ENCODE data around the gene COL5A3.

Gene COL5A3

DNA sequence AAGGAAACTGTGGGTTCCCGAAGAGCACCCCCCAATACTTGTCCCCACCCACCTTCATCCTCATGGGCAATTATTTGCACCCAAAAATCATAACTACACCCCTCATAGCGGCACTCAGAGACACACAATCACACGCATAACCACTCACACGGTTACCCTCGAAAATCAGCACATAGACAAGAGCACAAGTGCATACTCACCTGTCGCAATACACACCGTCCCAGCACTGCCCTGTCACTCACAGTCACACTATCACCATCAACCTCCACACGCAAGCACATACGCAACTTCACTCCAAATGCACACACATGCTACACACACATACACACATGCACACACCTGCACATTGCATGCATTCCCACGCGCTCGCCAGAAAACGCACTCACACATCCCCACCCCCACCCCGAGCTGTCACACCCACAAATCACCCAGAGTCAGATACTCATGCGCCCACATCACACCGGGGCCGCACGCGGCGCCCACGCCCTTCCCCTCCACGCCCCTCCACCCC is 535 bp downstream of the COL5A3 start:
- no peak for DNase-seq

DNA sequence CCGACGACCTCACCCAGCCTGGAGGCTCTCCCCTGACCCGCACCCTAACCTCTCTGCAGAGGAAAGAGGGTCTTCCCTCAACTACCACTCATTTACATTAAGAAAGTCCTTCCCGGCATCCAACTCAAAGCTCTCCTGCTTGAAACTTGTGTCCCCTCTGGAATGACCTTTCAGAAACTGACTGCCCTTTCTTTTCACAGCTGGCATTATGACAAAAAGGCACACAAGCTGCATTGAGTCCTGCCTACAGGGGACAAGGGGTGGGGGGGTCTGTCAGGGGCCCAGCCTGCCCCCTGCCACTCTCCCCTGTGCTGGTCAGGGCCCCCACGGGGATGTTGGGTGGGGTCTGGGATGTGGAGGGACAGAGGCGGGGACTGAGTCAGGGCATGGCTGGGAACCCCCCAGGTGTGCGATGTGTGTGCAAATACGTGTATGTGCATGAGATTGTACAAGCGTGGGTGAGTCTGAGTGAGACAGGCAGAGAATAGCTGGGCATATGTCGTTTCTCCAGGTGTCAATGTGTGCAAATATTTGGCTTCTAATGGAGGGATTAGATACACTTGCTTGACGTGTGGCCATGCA is 2.0 kb downstream of the COL5A3 start:
- DNase-seq: no peak

- DNase-seq: peak in 1 of 2 donors; percentile 13
Observed at GRCh38 chr19:10007371-10008183, 2.7 kb downstream of the COL5A3 start.

GRCh38 chr19:10006752-10007323 is 3.5 kb downstream of the COL5A3 start:
- DNase-seq: no peak

DNA sequence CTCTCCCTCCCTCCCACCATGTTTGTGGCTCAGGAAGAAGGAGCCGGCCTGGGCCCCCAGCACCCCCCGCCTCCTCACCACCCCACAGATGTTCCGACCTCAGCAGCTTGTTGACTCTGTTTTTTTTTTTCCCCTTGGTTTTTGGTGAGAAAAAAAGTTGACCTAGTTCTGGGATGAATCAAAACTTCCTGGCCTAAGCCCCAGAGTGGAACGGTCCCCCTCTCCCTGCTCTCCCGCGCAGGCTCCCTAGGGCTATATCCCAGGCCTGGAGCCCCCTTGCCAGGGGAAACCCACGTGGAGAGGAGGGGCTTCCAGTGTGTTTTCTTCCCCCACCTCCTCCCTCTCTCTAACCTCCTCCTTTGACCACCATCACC is 4.0 kb downstream of the COL5A3 start:
- no peak for DNase-seq

DNA sequence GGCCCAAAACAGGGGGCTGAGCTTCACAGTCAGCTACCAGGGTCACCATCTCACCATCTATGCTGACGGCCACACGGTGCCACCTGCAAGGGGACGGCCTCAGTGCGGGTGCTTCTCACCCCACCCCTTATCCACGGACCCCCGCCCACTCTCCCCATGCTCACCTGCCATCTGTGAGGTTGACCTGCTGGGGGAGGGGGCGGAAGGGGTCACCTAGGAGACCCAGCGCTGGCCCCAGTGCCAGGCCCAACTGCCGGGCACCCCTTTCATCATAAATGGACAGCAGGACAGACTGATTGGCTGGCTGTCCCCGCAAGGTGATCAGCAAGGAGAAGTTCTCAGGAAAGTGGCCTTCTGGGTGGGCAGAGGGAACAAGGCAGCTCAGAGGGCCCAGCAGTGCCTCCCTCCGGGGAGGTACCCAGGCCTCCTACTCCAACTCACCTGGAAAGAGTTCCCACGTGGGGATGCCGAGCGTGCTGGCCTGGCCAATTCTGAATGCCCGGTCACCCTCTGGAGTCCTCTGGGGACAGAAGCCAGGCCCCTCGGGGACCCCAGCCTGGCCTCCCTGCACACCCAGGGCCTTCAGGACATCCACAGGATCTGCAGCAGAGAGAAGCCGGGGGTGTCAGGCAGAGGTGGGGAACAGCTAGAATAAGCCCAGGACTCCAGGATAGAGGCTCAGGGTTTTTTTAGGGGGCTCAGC is 4.5 kb downstream of the COL5A3 start:
- no peak for DNase-seq

DNA sequence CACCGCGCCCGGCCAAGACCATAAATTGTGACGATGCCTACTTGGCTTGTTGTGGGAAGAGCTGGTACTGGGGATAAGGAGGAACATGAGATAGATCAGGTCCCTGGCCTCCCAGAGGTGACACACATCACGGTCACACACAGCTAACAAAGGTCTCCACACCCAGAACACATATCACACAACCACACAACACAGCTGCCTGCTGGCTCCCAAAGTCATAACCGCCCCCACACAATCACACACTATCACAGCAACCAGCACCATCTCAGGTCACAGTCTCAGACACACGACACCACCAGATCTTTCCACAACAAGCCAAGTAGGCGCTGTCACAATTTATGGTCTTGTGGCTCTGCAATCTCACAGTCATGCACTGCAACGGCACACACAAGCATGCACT is 5.7 kb downstream of the COL5A3 start:
- DNase-seq: no peak

DNA sequence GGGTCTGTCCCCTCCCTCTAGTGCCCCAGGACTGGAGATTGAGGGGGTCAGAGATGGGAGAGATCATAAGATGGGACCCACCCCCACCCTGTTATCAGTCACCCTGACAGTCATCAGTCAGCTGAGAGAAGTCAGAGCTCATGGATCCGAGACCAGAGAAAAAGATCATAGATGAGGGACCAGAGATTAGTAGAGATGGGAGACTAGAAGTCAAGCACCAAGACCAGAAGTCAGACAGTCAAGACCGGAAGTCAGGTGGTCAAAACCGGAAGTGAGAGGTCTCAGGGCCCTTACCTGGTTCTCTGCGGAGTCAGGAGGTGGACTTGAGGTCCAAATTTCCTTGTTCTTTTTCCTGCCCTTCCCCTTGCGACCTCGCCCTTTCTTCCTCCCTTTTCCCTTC is 7.0 kb downstream of the COL5A3 start:
- no peak for DNase-seq

GRCh38 chr19:10001899-10002298 is 8.4 kb downstream of the COL5A3 start:
- DNase-seq: peak in 1 of 2 donors; percentile 38

GRCh38 chr19:10000171-10000826 is 10.0 kb downstream of the COL5A3 start:
- peak; percentile 28 to 77 for DNase-seq

- DNase-seq: no peak
Observed at GRCh38 chr19:9996541-9996940, 13.8 kb downstream of the COL5A3 start.

DNA sequence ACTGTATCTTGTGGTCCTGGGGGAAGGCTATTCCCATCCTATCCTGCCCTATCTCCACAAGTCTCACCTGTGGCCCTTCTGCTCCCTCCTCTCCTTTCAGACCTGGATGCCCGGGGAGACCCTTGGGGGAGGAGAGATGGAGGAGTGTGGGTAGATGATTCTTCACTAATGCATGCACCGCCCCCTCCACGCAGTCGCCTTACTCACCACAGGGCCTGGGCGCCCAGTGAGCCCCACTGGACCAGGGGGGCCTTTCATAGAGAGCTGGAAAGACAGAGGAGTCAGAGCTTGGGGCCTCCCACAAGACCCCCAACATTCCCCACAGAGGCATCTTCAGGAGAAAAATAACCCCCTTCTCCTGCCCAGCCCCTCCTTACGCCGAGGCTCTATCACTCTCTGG is 14.3 kb downstream of the COL5A3 start:
- DNase-seq: no peak

DNA sequence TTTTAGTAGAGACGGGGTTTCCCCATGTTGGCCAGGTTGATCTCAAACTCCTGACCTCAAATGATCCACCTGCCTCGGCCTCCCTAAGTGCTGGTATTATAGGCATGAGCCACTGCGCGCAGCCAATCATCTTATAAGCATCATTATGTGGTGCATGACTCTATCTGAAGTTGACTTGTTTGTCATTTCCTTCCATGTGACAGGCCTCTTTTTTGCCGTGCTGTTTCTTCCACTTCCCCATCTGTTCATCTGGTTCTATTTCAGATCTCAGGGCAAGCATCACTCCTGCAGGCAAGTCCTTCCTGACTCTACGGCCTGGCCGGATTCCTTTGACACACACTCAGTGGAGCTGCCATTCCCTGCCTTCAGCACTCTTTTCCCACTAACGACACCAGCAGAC is 15.2 kb downstream of the COL5A3 start:
- DNase-seq: no peak

DNA sequence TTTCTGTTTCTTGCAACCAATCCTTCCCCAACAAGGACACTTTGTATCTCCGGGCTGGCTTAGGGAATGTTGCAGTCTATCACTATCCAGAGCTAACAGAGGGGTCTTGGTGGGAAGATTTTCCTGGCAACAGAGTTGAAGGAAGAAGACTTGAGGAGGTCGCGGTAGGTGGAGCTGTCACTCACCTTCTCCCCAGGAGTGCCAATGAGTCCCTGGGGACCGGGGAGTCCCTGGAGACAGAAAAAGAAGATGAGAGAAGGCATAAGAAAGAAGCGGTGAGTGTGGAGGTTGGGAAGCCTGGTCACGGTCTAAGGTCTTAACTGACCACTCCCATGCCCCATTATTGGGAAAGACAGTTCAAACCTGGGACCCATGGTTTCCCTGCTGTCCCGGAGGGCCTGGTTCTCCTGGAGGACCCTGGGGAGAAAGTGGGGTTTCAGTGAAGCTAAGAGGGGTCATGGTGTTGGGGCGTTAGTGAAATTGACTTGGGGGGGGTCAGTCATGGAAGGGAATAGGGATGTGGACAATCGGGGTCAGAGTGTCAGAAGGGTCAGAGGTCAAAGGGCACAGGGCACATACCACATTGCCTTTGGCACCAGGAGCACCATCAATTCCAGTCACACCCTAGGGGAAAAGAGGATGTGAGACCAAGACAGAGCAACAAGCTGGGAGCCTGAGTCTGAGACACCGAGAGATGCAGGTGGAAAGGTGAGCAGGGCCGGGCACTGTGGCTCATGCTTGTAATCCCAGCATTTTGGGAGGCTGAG is 18.7 kb downstream of the COL5A3 start:
- no peak for DNase-seq

DNA sequence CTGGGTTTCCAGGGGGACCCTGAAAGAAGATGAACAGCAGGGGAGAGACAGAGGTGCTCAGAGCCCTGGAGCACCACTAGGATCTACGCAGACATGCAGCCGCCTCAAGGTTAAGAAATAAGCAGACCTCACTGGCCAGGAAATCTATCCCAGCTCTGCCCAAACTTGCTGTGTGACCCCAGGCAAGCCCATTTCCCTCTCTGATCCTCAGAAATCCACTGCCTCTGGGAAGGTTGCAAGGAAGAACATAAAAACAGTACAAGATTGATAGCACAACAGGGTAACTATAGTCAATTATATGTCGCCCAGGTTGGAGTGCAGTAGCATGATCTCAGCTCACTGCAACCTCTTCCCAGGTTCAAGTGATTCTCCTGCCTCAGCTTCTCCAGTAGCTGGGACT is 20.8 kb downstream of the COL5A3 start:
- no peak for DNase-seq

- no peak for DNase-seq
Observed at GRCh38 chr19:9986787-9987281, 23.5 kb downstream of the COL5A3 start.

- DNase-seq: no peak
Observed at GRCh38 chr19:9981406-9982260, 28.7 kb downstream of the COL5A3 start.

DNA sequence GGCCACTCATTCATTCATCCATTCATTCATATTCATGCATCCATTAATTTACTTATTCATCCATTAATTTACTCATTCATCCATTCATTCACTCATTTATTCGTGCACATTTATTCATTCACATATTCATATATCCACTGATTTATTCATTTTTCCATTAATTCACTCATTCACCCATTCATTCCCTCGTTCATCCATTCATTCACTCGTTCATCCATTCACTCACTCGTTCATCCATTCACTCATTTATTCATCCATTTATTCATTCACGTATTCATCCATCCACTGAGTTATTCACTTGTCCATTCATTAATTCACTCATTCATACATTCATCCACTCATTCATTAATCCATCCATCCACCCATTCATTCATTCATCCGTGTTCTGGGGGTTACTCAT is 38.2 kb downstream of the COL5A3 start:
- no peak for DNase-seq

- DNase-seq: no peak
Observed at GRCh38 chr19:9971166-9971897, 39.0 kb downstream of the COL5A3 start.

- no peak for DNase-seq
Observed at GRCh38 chr19:9970481-9970880, 39.8 kb downstream of the COL5A3 start.

- no peak for DNase-seq
Observed at GRCh38 chr19:9969688-9969975, 40.7 kb downstream of the COL5A3 start.
